ENCODE measurements around the gene DFFA. TPM values are rescaled to one million over a fixed set of nuclear protein-coding genes. Genes with fewer than 3 reads are reported as not detected.
A peak's percentile ranks its signal among the peaks of the same experiment; 100 is the strongest.

DFFA gene
- total and polyA plus RNA-seq, 9 of the 15 experiments (the other 6 are each of a cell fraction or from before 2014, with no cell fraction given) = 39.6 to 74.8 (median 59.2) TPM

GRCh38 chr1:10415211-10415930 lies 57.0 kb downstream of the DFFA start (continued):
- TF ChIP-seq VEZF1 (CRISPR knock-in tag; IDR thresholded peaks at IDR 0.05) (peak; percentile 81), JUN (IDR thresholded peaks at IDR 0.05; ENCODE audit: borderline replicate concordance, low read depth, low read length) (no peak), JUN (CRISPR knock-in tag; IDR thresholded peaks at IDR 0.05; ENCODE audit: borderline replicate concordance) (no peak), PURB (CRISPR knock-in tag; IDR thresholded peaks at IDR 0.05; ENCODE audit: low read depth) (no peak), C11orf30 (IDR thresholded peaks at IDR 0.05; ENCODE audit: low read depth) (peak; percentile 99), TCF7L2 (IDR thresholded peaks at IDR 0.05; ENCODE audit: low read depth, low read length) (no peak), ZNF830 (CRISPR knock-in tag; IDR thresholded peaks at IDR 0.05) (no peak), SUPT5H (IDR thresholded peaks at IDR 0.05) (no peak), ZNF124 (CRISPR knock-in tag; IDR thresholded peaks at IDR 0.05) (no peak), SRSF7 (optimal IDR thresholded peaks at IDR 0.05; ENCODE audit: low read depth, low read length) (no peak), SIN3B (IDR thresholded peaks at IDR 0.05; ENCODE audit: low read depth) (no peak), ATF7 (IDR thresholded peaks at IDR 0.05) (peak; percentile 90), ZNF354B (CRISPR knock-in tag; IDR thresholded peaks at IDR 0.05) (peak; percentile 26; the same call in 1 of the 2 replicates), SNRNP70 (optimal IDR thresholded peaks at IDR 0.05; ENCODE audit: low read depth, low read length) (no peak), SMAD1 (IDR thresholded peaks at IDR 0.05; ENCODE audit: low read depth, low read length, partially characterized antibody) (no peak), MCM5 (IDR thresholded peaks at IDR 0.05; ENCODE audit: low read depth) (no peak), KAT7 (CRISPR knock-in tag; IDR thresholded peaks at IDR 0.05; ENCODE audit: borderline replicate concordance) (peak; percentile 66; the same call in 1 of the 2 replicates), ZKSCAN3 (CRISPR knock-in tag; IDR thresholded peaks at IDR 0.05) (no peak), HNRNPL (IDR thresholded peaks at IDR 0.05; ENCODE audit: low read depth, low read length) (no peak), MYBL2 (IDR thresholded peaks at IDR 0.05; ENCODE audit: low read depth) (no peak), MYBL2 (CRISPR knock-in tag; IDR thresholded peaks at IDR 0.05; ENCODE audit: borderline replicate concordance) (no peak), HLTF (IDR thresholded peaks at IDR 0.05) (no peak), ESRRB (CRISPR knock-in tag; IDR thresholded peaks at IDR 0.05; ENCODE audit: borderline replicate concordance) (no peak), MEIS2 (IDR thresholded peaks at IDR 0.05; ENCODE audit: partially characterized antibody) (no peak), CHD2 (IDR thresholded peaks at IDR 0.05; ENCODE audit: low read depth, low read length) (no peak), POLR3G (IDR thresholded peaks at IDR 0.05; ENCODE audit: extremely low read depth, insufficient read length, insufficient replicate concordance) (no peak), ZNF695 (CRISPR knock-in tag; IDR thresholded peaks at IDR 0.05) (no peak), ZNF384 (IDR thresholded peaks at IDR 0.05; ENCODE audit: low read depth, low read length) (no peak; the same call in 1 of the 2 replicates), SMARCE1 (IDR thresholded peaks at IDR 0.05) (peak; percentile 84)
- TF ChIP-seq, protein P1, sequence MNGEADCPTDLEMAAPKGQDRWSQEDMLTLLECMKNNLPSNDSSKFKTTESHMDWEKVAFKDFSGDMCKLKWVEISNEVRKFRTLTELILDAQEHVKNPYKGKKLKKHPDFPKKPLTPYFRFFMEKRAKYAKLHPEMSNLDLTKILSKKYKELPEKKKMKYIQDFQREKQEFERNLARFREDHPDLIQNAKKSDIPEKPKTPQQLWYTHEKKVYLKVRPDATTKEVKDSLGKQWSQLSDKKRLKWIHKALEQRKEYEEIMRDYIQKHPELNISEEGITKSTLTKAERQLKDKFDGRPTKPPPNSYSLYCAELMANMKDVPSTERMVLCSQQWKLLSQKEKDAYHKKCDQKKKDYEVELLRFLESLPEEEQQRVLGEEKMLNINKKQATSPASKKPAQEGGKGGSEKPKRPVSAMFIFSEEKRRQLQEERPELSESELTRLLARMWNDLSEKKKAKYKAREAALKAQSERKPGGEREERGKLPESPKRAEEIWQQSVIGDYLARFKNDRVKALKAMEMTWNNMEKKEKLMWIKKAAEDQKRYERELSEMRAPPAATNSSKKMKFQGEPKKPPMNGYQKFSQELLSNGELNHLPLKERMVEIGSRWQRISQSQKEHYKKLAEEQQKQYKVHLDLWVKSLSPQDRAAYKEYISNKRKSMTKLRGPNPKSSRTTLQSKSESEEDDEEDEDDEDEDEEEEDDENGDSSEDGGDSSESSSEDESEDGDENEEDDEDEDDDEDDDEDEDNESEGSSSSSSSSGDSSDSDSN (IDR thresholded peaks at IDR 0.05; ENCODE audit: borderline replicate concordance in 1 of 2, low read depth in 2 of 2, low read length in 2 of 2) = no peak

Data from K562 (cell line).